CD14-positive monocyte (primary cell): ENCODE results near the gene ZRANB1. TPM values are rescaled to one million over a fixed set of nuclear protein-coding genes. Genes with fewer than 3 reads are reported as not detected.

Experiments used
- DNase-seq, 3 donors: peaks; one replicate each; pipeline ENCODE4 v3.0.0-alpha.2; 2011 to 2022
- H2AFZ ChIP-seq: 2 replicates; pipeline ENCODE4 v1.6.0; 2012; ENCODE audit warnings: mild to moderate bottlenecking, low read depth, low read length, inconsistent platforms; ENCODE audit not compliant: insufficient read depth, poor library complexity, severe bottlenecking
- H3K27ac ChIP-seq, 2 donors: 1 replicate in 1 of 2; 2 replicates in 1 of 2; pipeline ENCODE4 v1.5.1; 2012 to 2013; ENCODE audit warnings: low read length in 2 of 2, control low read depth in 1 of 2, inconsistent platforms in 1 of 2, low read depth in 1 of 2, mild to moderate bottlenecking in 1 of 2
- H3K27me3 ChIP-seq, 2 donors: one replicate each; pipeline versions ENCODE4 v1.6.0 to v1.6.1; 2011 to 2013; ENCODE audit warnings: low read length in 2 of 2; ENCODE audit not compliant: control insufficient read depth in 2 of 2, insufficient read depth in 2 of 2
- H3K36me3 ChIP-seq, 2 donors: replicated peaks in 1 of 2; 1 replicate in 1 of 2; 2 replicates in 1 of 2; pipeline versions ENCODE4 v1.5.1 to v1.6.1; 2012 to 2013; ENCODE audit warnings: low read length in 2 of 2, control low read depth in 1 of 2, inconsistent platforms in 1 of 2, mild to moderate bottlenecking in 1 of 2; ENCODE audit not compliant: insufficient read depth in 2 of 2, control insufficient read depth in 1 of 2
- H3K4me1 ChIP-seq, 2 donors: 1 replicate in 1 of 2; 2 replicates in 1 of 2; pipeline versions ENCODE4 v1.5.1 to v1.6.1; 2012 to 2013; ENCODE audit warnings: low read length in 2 of 2, control low read depth in 1 of 2, inconsistent platforms in 1 of 2, mild to moderate bottlenecking in 1 of 2, moderate library complexity in 1 of 2; ENCODE audit not compliant: insufficient read depth in 2 of 2, control insufficient read depth in 1 of 2
- H3K4me2 ChIP-seq: replicated peaks from 2 replicates; pipeline ENCODE3; 2012; ENCODE audit warnings: low read length, moderate library complexity, mild to moderate bottlenecking; ENCODE audit not compliant: poor library complexity, severe bottlenecking; ENCODE audit errors: extremely low read depth
- H3K4me3 ChIP-seq, 3 experiments: fragments of 200-600 bp in 1 of 3; sonication (generic) in 1 of 3; replicated peaks in 1 of 3; 1 replicate in 2 of 3; 2 replicates in 1 of 3; pipeline ENCODE4 v1.5.1; 2011 to 2013; ENCODE audit warnings: low read length in 3 of 3, mild to moderate bottlenecking in 3 of 3, control low read depth in 2 of 3, low read depth in 2 of 3, inconsistent platforms in 1 of 3, moderate library complexity in 1 of 3
- H3K79me2 ChIP-seq: 2 replicates; pipeline ENCODE4 v1.6.0; 2012; ENCODE audit warnings: mild to moderate bottlenecking, control low read depth, inconsistent platforms, low read length, moderate library complexity; ENCODE audit not compliant: insufficient read depth
- H3K9ac ChIP-seq: 2 replicates; pipeline ENCODE4 v1.6.0; 2017; ENCODE audit warnings: low read length, mild to moderate bottlenecking; ENCODE audit not compliant: insufficient read depth, poor library complexity, severe bottlenecking
- H3K9me3 ChIP-seq, 2 donors: replicated peaks in 1 of 2; 1 replicate in 1 of 2; 2 replicates in 1 of 2; pipeline versions ENCODE4 v1.5.1 to v1.6.1; 2012 to 2013; ENCODE audit warnings: low read length in 2 of 2, control low read depth in 1 of 2; ENCODE audit not compliant: control insufficient read depth in 1 of 2, insufficient read depth in 1 of 2
- H4K20me1 ChIP-seq: 2 replicates; pipeline ENCODE4 v1.6.0; 2012; ENCODE audit warnings: mild to moderate bottlenecking, low read length, control low read depth, moderate library complexity; ENCODE audit not compliant: insufficient read depth
- H3K27ac Mint-ChIP-seq, 7 donors: one replicate each; pipeline ENCODE4 v1.8.0; 2020; ENCODE audit warnings: mild to moderate bottlenecking in 7 of 7, mixed read lengths in 7 of 7, moderate library complexity in 6 of 7, inconsistent platforms in 2 of 7
- H3K27me3 Mint-ChIP-seq, 3 donors: one replicate each; pipeline ENCODE4 v1.8.0; 2021 to 2022; ENCODE audit warnings: low read depth in 3 of 3, mild to moderate bottlenecking in 3 of 3, mixed read lengths in 3 of 3, moderate library complexity in 3 of 3, inconsistent platforms in 1 of 3
- H3K36me3 Mint-ChIP-seq, 2 donors: one replicate each; pipeline ENCODE4 v1.8.0; 2020; ENCODE audit warnings: mixed read lengths in 2 of 2, inconsistent platforms in 1 of 2, mild to moderate bottlenecking in 1 of 2
- H3K4me1 Mint-ChIP-seq: one replicate; pipeline ENCODE4 v1.8.0; 2020; ENCODE audit warnings: mild to moderate bottlenecking, mixed read lengths
- H3K4me3 Mint-ChIP-seq, 2 donors: one replicate each; pipeline ENCODE4 v1.8.0; 2020; ENCODE audit warnings: mild to moderate bottlenecking in 2 of 2, mixed read lengths in 2 of 2, moderate library complexity in 1 of 2
- H3K9me3 Mint-ChIP-seq, 7 donors: one replicate each; pipeline ENCODE4 v1.8.0; 2020 to 2022; ENCODE audit warnings: mixed read lengths in 7 of 7, mild to moderate bottlenecking in 6 of 7, moderate library complexity in 6 of 7, inconsistent platforms in 2 of 7
- WGBS: methylation state at CpG from one replicate; pipeline ENCODE4 v1.1.5; 2013; ENCODE audit warnings: missing lambda C conversion rate; ENCODE audit not compliant: insufficient coverage; 5-methylcytosine and 5-hydroxymethylcytosine counted together
- intact Hi-C, 2 donors: fragments of 100-400 bp; cut with micrococcal nuclease; formaldehyde crosslinking; loops; one replicate each; pipeline versions ENCODE4 v1.15.0 to v1.15.1; 2023
- polyA plus RNA-seq, 3 donors: library from polyadenylated mRNA; depleted of rRNA in 1 of 3; unstranded in 2 of 3; stranded (reverse) in 1 of 3; fragments of 300-500 nt in 2 of 3; fragments of >200 nt in 1 of 3; fragmentation: Illumina TruSeq in 2 of 3; gene quantifications; 1 replicate in 2 of 3; 2 replicates in 1 of 3; pipeline ENCODE4 v1.2.3, GENCODE V29; 2012 to 2021
- TF ChIP-seq, protein P1 (sequence below): fragments of 200-600 bp; IDR thresholded peaks from one replicate; pipeline ENCODE4 v1.8.0; 2022; ENCODE audit warnings: antibody characterized with exemption, mild to moderate bottlenecking

Gene ZRANB1
- polyA plus RNA-seq, 3 donors = 2.7 to 5.6 (median 3.1) TPM

DNA sequence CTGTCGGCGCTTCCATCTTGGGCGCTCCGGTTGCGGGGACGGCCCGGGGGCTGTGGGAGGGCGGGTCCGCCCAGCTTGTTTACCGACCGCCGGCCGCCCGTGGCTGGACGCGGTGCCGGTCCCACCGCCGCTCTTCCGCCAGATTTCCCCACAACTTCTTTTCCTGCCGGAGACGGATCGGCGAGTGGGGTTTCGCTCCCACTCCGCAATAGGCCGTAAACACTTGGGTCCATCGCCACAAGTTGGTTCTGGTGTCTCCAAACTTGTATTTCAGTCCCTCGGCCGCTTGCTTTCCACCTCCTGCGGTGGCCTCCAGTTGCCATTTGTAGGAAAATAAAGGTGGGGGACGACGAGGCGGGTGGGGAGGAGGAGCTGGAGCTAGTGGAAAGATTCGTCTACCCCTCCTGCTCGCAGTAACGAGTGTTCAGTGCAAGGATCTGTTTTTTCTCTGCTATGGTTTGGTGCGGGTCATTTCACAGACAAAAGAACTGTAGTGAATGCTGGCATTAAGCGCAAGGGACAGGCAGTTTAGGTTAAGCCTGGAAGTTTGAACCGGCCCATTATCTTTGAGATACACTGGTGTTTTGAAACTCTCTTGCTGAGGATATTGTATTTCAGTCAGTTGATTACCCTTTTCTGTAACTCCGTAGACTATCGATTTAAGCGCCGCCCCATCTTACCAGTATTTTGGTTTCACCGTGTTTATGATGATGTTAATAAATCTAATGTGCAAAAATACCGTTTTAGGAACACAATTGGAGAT, 24.3 kb upstream of the ZRANB1 start:
- Mint-ChIP-seq H3K27ac (peak overlapping the region; percentile 85 to 96 (median 92)), H3K4me1 (peaks cover 33% of the 10 kb centered on the region), H3K27me3 (peaks cover 0 to 2% (median 0%) of the 10 kb centered on the region in 3 donors), H3K4me3 (peak overlapping the region; percentile 94 to 97), H3K36me3 (peaks cover 2 to 3% of the 10 kb centered on the region in 2 donors), H3K9me3 (no peaks in the 10 kb centered on the region)
- intact Hi-C loops = loop anchor here (5.0 to 10.0 kb wide), 8 partner anchors 45 to 800 kb away; partner anchors contain the start of genes EDRF1 (in 2 of the 2), ABRAXAS2 (in 1 of the 2) and EEF1AKMT2 (in 1 of the 2)
- TF ChIP-seq, protein P1, sequence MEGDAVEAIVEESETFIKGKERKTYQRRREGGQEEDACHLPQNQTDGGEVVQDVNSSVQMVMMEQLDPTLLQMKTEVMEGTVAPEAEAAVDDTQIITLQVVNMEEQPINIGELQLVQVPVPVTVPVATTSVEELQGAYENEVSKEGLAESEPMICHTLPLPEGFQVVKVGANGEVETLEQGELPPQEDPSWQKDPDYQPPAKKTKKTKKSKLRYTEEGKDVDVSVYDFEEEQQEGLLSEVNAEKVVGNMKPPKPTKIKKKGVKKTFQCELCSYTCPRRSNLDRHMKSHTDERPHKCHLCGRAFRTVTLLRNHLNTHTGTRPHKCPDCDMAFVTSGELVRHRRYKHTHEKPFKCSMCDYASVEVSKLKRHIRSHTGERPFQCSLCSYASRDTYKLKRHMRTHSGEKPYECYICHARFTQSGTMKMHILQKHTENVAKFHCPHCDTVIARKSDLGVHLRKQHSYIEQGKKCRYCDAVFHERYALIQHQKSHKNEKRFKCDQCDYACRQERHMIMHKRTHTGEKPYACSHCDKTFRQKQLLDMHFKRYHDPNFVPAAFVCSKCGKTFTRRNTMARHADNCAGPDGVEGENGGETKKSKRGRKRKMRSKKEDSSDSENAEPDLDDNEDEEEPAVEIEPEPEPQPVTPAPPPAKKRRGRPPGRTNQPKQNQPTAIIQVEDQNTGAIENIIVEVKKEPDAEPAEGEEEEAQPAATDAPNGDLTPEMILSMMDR = no peak
- H3K4me1 ChIP-seq = peaks cover 18 to 23% of the 10 kb centered on the region in 2 donors
- H3K79me2 ChIP-seq = peaks cover 55% of the 10 kb centered on the region
- H3K36me3 ChIP-seq = no peaks in the 10 kb centered on the region
- peak overlapping the region; percentile 73 to 93 (median 86) for H3K4me3 ChIP-seq
- peak overlapping the region; percentile 96 for H3K4me2 ChIP-seq
- peak overlapping the region; percentile 72 for H2AFZ ChIP-seq
- WGBS = under 1% methylated on average over 38 of the region's 46 CpGs
- DNase-seq = peak in 1 of 3 donors; percentile 23
- H3K9ac ChIP-seq = peak overlapping the region; percentile 80
- no peaks in the 10 kb centered on the region for H3K9me3 ChIP-seq
- H4K20me1 ChIP-seq = peaks cover 49% of the 10 kb centered on the region
- H3K27me3 ChIP-seq = no peaks in the 10 kb centered on the region
- peak overlapping the region; percentile 67 to 85 for H3K27ac ChIP-seq

DNA sequence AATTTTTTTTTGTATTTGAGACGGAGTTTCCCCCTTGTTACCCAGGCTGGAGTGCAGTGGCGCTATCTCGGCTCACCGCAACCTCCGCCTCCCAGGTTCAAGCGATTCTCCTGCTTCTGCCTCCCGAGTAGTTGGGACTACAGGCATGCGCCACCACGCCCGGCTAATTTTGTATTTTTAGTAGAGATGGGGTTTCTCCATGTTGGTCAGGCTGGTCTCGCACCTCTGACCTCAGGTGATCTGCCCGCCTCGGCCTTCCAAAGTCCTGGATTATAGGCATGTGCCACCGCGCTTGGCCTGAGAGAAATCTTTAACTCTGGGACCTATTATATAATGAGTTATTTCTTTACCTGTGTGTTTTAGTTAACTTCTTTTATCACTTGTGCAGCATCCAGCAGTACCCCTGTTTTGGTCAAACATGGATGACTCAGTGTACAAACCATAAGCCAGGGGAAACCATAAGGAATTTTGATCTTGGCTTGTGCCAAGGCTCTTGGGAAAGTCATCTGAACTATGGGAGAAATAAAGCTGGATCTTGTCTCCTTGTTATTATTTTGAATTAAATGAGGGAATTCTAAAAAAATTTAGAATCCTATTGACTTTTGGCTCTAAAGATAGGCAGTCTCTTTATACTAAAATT, 23.6 kb upstream of the ZRANB1 start:
- Mint-ChIP-seq H3K4me1 (peaks cover 28% of the 10 kb centered on the region), H3K9me3 (no peaks in the 10 kb centered on the region), H3K27ac (peak overlapping the region in 6 of 7 donors; percentile 85 to 96 (median 93)), H3K4me3 (peak overlapping the region; percentile 94 to 97), H3K27me3 (peaks cover 0 to 2% (median 0%) of the 10 kb centered on the region in 3 donors), H3K36me3 (peaks cover 2 to 7% of the 10 kb centered on the region in 2 donors)
- H3K27ac ChIP-seq = peak overlapping the region in 1 of 2 donors; percentile 85
- peak overlapping the region; percentile 96 for H3K4me2 ChIP-seq
- TF ChIP-seq, protein P1 = no peak
- H3K9me3 ChIP-seq = no peaks in the 10 kb centered on the region
- peak overlapping the region; percentile 80 for H3K9ac ChIP-seq
- peaks cover 62% of the 10 kb centered on the region for H3K79me2 ChIP-seq
- peak overlapping the region; percentile 73 to 93 (median 86) for H3K4me3 ChIP-seq
- peaks cover 17 to 18% of the 10 kb centered on the region in 2 donors for H3K4me1 ChIP-seq
- intact Hi-C loops = loop anchor here (5.0 to 10.0 kb wide), 8 partner anchors 44 to 799 kb away; partner anchors contain the start of genes EDRF1 (in 2 of the 2), ABRAXAS2 (in 1 of the 2) and EEF1AKMT2 (in 1 of the 2)
- peak in 1 of 3 donors; percentile 8 for DNase-seq
- no peak overlapping the region for H2AFZ ChIP-seq
- H3K36me3 ChIP-seq = no peaks in the 10 kb centered on the region
- no CpG with 5 or more reads among the region's 15 CpGs for WGBS
- H4K20me1 ChIP-seq = peaks cover 56% of the 10 kb centered on the region
- H3K27me3 ChIP-seq = no peaks in the 10 kb centered on the region
